HCT116 (cell line): ENCODE measurements around the gene CNTN5. TPM values are rescaled to one million over a fixed set of nuclear protein-coding genes. Genes with fewer than 3 reads are reported as not detected.

Experiments used
- ATAC-seq: fragments of 200-7000 bp; cut with Tn5 transposase; 2 replicates; pipeline ENCODE4 v1.9.1; 2020; ENCODE audit warnings: mild to moderate bottlenecking, moderate library complexity
- BruUV-seq: library from RNA; stranded (reverse); fragments of 400-500 nt; replicated peaks from 2 replicates; lab custom pipeline; 2021; lab: Mats Ljungman, UMichigan
- CTCF ChIA-PET: fragments of 300-600 bp; sonication (Branson Sonifier 250); formaldehyde crosslinking; loops from one replicate; lab custom pipeline; 2021; ENCODE audit warnings: antibody characterized with exemption; lab: Charles Lee
- POLR2A ChIA-PET: fragments of 300-600, 350-600 bp; sonication (Branson Sonifier 250); formaldehyde crosslinking; loops from one replicate; lab custom pipeline; 2021; ENCODE audit warnings: antibody characterized with exemption; lab: Charles Lee
- RAD21 ChIA-PET, 2 experiments: fragments of 300-600 bp; sonication (Branson Sonifier 250); formaldehyde crosslinking; loops; one replicate each; lab custom pipeline; 2023; ENCODE audit warnings: low total read pairs in 2 of 2; ENCODE audit not compliant: uncharacterized antibody in 2 of 2, unreplicated experiment in 2 of 2, low non-redundant PET in 1 of 2; lab: Charles Lee
- DNase-seq: peaks from one replicate; pipeline ENCODE4 v3.0.0-alpha.2; 2010; ENCODE audit warnings: low read depth, low spot score
- H2AFZ ChIP-seq: fragments of 200-600 bp; shearing (Covaris generic), sonication (generic); 2 replicates; pipeline ENCODE4 v1.6.1; 2017; ENCODE audit warnings: low read depth, mixed run types, mixed read lengths, antibody characterized with exemption, low read length; ENCODE audit not compliant: poor library complexity, severe bottlenecking
- H3K27ac ChIP-seq: 2 replicates; pipeline ENCODE4 v1.5.1; 2012; ENCODE audit warnings: low read depth, low read length
- H3K27me3 ChIP-seq: fragments of 200-600 bp; sonication (generic); 2 replicates; pipeline ENCODE4 v1.6.1; 2016; ENCODE audit warnings: mixed run types, low read length, mixed read lengths; ENCODE audit not compliant: insufficient read depth
- H3K36me3 ChIP-seq, 2 experiments: fragments of 200-500 bp in 1 of 2; fragments of 200-600 bp in 1 of 2; sonication (Bioruptor generic) in 1 of 2; sonication (generic) in 1 of 2; 2 replicates each; pipeline versions ENCODE4 v1.5.1 to v1.6.1; 2014 to 2016; ENCODE audit warnings: low read length in 2 of 2, inconsistent platforms in 1 of 2, mixed read lengths in 1 of 2, mixed run types in 1 of 2; ENCODE audit not compliant: insufficient read depth in 2 of 2, control insufficient read depth in 1 of 2
- H3K4me1 ChIP-seq, 2 experiments: fragments of 200-600 bp in 1 of 2; sonication (generic) in 1 of 2; 2 replicates each; pipeline versions ENCODE4 v1.5.1 to v1.6.1; 2012 to 2017; ENCODE audit warnings: low read length in 2 of 2, inconsistent platforms in 1 of 2, mild to moderate bottlenecking in 1 of 2, mixed read lengths in 1 of 2, mixed run types in 1 of 2, moderate library complexity in 1 of 2; ENCODE audit not compliant: insufficient read depth in 2 of 2, control insufficient read depth in 1 of 2
- H3K4me2 ChIP-seq: fragments of 200-600 bp; sonication (generic); 2 replicates; pipeline ENCODE4 v1.6.1; 2017; ENCODE audit warnings: mixed run types, low read length, mixed read lengths
- H3K4me3 ChIP-seq, 2 experiments: fragments of 200-600 bp in 1 of 2; sonication (generic) in 1 of 2; replicated peaks in 1 of 2; 2 replicates each; pipeline ENCODE4 v1.5.1; 2011 to 2016; ENCODE audit warnings: low read length in 2 of 2, control low read depth in 1 of 2, low read depth in 1 of 2, mild to moderate bottlenecking in 1 of 2, mixed read lengths in 1 of 2, mixed run types in 1 of 2
- H3K79me2 ChIP-seq: fragments of 200-600 bp; sonication (generic); 2 replicates; pipeline ENCODE4 v1.6.1; 2017; ENCODE audit warnings: mild to moderate bottlenecking, mixed run types, low read length, moderate library complexity, mixed read lengths; ENCODE audit not compliant: insufficient read depth
- H3K9ac ChIP-seq: fragments of 200-600 bp; sonication (generic); 2 replicates; pipeline ENCODE4 v1.6.1; 2016; ENCODE audit warnings: low read length, mixed read lengths
- H3K9me2 ChIP-seq: fragments of 200-600 bp; sonication (generic), shearing (Covaris generic); 2 replicates; pipeline ENCODE4 v1.6.1; 2017; ENCODE audit warnings: mixed run types, mild to moderate bottlenecking, moderate library complexity; ENCODE audit not compliant: insufficient read depth
- H3K9me3 ChIP-seq, 2 experiments: fragments of 200-500 bp in 1 of 2; fragments of 200-600 bp in 1 of 2; sonication (Bioruptor generic) in 1 of 2; sonication (generic) in 1 of 2; 2 replicates each; pipeline ENCODE4 v1.6.1; 2014 to 2017; ENCODE audit warnings: low read length in 2 of 2, mixed read lengths in 2 of 2, inconsistent platforms in 1 of 2, low read depth in 1 of 2, mild to moderate bottlenecking in 1 of 2, mixed run types in 1 of 2, moderate library complexity in 1 of 2; ENCODE audit not compliant: control insufficient read depth in 1 of 2, insufficient read depth in 1 of 2
- H4K20me1 ChIP-seq: fragments of 200-600 bp; sonication (generic), shearing (Covaris generic); 2 replicates; pipeline ENCODE4 v1.6.1; 2017; ENCODE audit warnings: mixed run types, mild to moderate bottlenecking, moderate library complexity; ENCODE audit not compliant: insufficient read depth
- ATF3 ChIP-seq: IDR thresholded peaks from 2 replicates; pipeline ENCODE4 v1.6.1; 2012
- CEBPB ChIP-seq: IDR thresholded peaks from 2 replicates; pipeline ENCODE4 v1.6.1; 2012; ENCODE audit warnings: low read depth
- CTCF ChIP-seq, 3 experiments: fragments of 200-600 bp in 1 of 3; sonication (generic) in 1 of 3; IDR thresholded peaks in 2 of 3; conservative IDR thresholded peaks in 1 of 3; 2 replicates each; pipeline ENCODE4 v1.5.1; 2012 to 2017; ENCODE audit warnings: low read depth in 2 of 3, low read length in 2 of 3, antibody characterized with exemption in 1 of 3, borderline replicate concordance in 1 of 3, control low read depth in 1 of 3, mild to moderate bottlenecking in 1 of 3, mixed read lengths in 1 of 3, mixed run types in 1 of 3, moderate library complexity in 1 of 3; ENCODE audit not compliant: insufficient read depth in 1 of 3
- EGR1 ChIP-seq: IDR thresholded peaks from 2 replicates; pipeline ENCODE4 v1.6.1; 2012; ENCODE audit warnings: low read depth
- EZH2phosphoT487 ChIP-seq: fragments of 200-600 bp; IDR thresholded peaks from 2 replicates; pipeline ENCODE4 v1.6.1; 2018; ENCODE audit warnings: antibody characterized with exemption, borderline replicate concordance
- FOSL1 ChIP-seq: IDR thresholded peaks from 2 replicates; pipeline ENCODE4 v1.6.1; 2012; ENCODE audit warnings: low read depth
- JUND ChIP-seq: IDR thresholded peaks from 2 replicates; pipeline ENCODE4 v1.6.1; 2012
- MAX ChIP-seq: IDR thresholded peaks from 2 replicates; pipeline ENCODE4 v1.6.1; 2012
- POLR2A ChIP-seq: IDR thresholded peaks from 2 replicates; pipeline ENCODE4 v1.7.0; 2011; ENCODE audit warnings: borderline replicate concordance; ENCODE audit not compliant: insufficient read depth, insufficient read length; ENCODE audit errors: extremely low read depth
- SIN3A ChIP-seq: IDR thresholded peaks from 2 replicates; pipeline ENCODE4 v1.6.1; 2012; ENCODE audit warnings: low read depth
- SP1 ChIP-seq: IDR thresholded peaks from 2 replicates; pipeline ENCODE4 v1.6.1; 2012; ENCODE audit warnings: low read depth
- SRF ChIP-seq: IDR thresholded peaks from 2 replicates; pipeline ENCODE4 v1.6.1; 2012; ENCODE audit warnings: low read depth
- ZBTB33 ChIP-seq: IDR thresholded peaks from 2 replicates; pipeline ENCODE4 v1.6.1; 2011; ENCODE audit warnings: mild to moderate bottlenecking, low read length, moderate library complexity; ENCODE audit not compliant: insufficient replicate concordance; ENCODE audit errors: extremely low read depth
- ZFX ChIP-seq: fragments of 450-650 bp; IDR thresholded peaks from 2 replicates; pipeline ENCODE4 v1.6.1; 2017
- intact Hi-C: fragments of 100-400 bp; cut with micrococcal nuclease; formaldehyde crosslinking; loops from 2 replicates; pipeline ENCODE4 v1.10.0; 2022
- total RNA-seq: library from RNA; stranded (reverse); gene quantifications from one replicate; pipeline ENCODE4 v1.2.1, GENCODE V29; 2021; ENCODE audit not compliant: unreplicated experiment

Gene CNTN5
- total RNA-seq, 1 experiment from 2014 or later, result not detected

- H4K20me1 ChIP-seq, result no peaks in the 10 kb centered on the region; the same call in 1 of the 2 replicates
- H3K36me3 ChIP-seq, result no peaks in the 10 kb centered on the region
- no peaks in the 10 kb centered on the region for H3K4me1 ChIP-seq
- peaks cover 9 to 12% of the 10 kb centered on the region in 2 experiments; a peak in 2 of 4 replicates for H3K9me3 ChIP-seq
- TF ChIP-seq EGR1, result no peak
- no peak for TF ChIP-seq MAX
- no peak for TF ChIP-seq JUND
- no peak for TF ChIP-seq CEBPB
- no peak for TF ChIP-seq FOSL1
- TF ChIP-seq EZH2phosphoT487, result no peak
- no peak for TF ChIP-seq SIN3A
- TF ChIP-seq SP1, result no peak
- TF ChIP-seq ZBTB33, result no peak
- no peak for TF ChIP-seq POLR2A
- no peak for TF ChIP-seq SRF
- no peak for TF ChIP-seq ATF3
- TF ChIP-seq ZFX, result no peak
- no peak for TF ChIP-seq CTCF (IDR thresholded peaks at IDR 0.05 in 2 of 3, conservative IDR thresholded peaks at IDR 0.05 in 1 of 3; ENCODE audit: borderline replicate concordance in 1 of 3, insufficient read depth in 1 of 3, low read depth in 2 of 3, low read length in 2 of 3)
- H3K9me2 ChIP-seq, result no peaks in the 10 kb centered on the region
- DNase-seq, result no peak
- H3K9ac ChIP-seq, result no peak overlapping the region
- ChIA-PET CTCF (no interaction called here), RAD21 (no interaction called here), POLR2A (no interaction called here)
- no peak for ATAC-seq
- H3K4me2 ChIP-seq, result no peak overlapping the region
- H3K79me2 ChIP-seq, result no peaks in the 10 kb centered on the region
- BruUV-seq, result no TSS peak
- H2AFZ ChIP-seq, result no peak overlapping the region
- H3K27ac ChIP-seq, result no peak overlapping the region
- no peaks in the 10 kb centered on the region for H3K27me3 ChIP-seq
- no peak overlapping the region for H3K4me3 ChIP-seq
- intact Hi-C loops, result no loop called here
Measured at GRCh38 chr11:99188221-99188620, 167.5 kb downstream of the CNTN5 start.
